Measurements from ENCODE around the gene STRC. TPM values are rescaled to one million over a fixed set of nuclear protein-coding genes. Genes with fewer than 3 reads are reported as not detected.

The STRC gene
- total RNA-seq, 1 donor = 0.09 TPM

Small RNAs within 50 kb of the gene (small RNA-seq; reads per million reads assigned to genes)
- not detected for gene PDIA3P2
- not detected for gene RNU6-554P
- gene RNU6-610P = not detected

Other genes with a start within 250 kb of the STRC start
- 17.1 and 65.6 TPM in 2 replicates for gene ZSCAN29, start 247.8 kb downstream of the STRC start, total RNA-seq (ENCODE audit: low replicate concordance)
- 7.1 and 10.7 TPM in 2 replicates for gene TUBGCP4, start 247.7 kb downstream of the STRC start, total RNA-seq (ENCODE audit: low replicate concordance)
- gene TP53BP1, start 125.6 kb downstream of the STRC start, total RNA-seq (ENCODE audit: low replicate concordance) = 71.9 and 106 TPM in 2 replicates
- 43.9 and 108 TPM in 2 replicates for gene MAP1A, start 101.2 kb downstream of the STRC start, total RNA-seq (ENCODE audit: low replicate concordance)
- gene PPIP5K1, start 28.6 kb downstream of the STRC start, total RNA-seq (ENCODE audit: low replicate concordance) = 12.1 and 22.2 TPM in 2 replicates
- not detected in 2 replicates for gene CKMT1B, start 24.8 kb downstream of the STRC start, total RNA-seq (ENCODE audit: low replicate concordance)
- 1.5 and 2.4 TPM in 2 replicates for gene CATSPER2, start 30.0 kb upstream of the STRC start, total RNA-seq (ENCODE audit: low replicate concordance)
- not detected in 2 replicates for gene CKMT1A, start 75.1 kb upstream of the STRC start, total RNA-seq (ENCODE audit: low replicate concordance)
- gene PDIA3, start 127.6 kb upstream of the STRC start, total RNA-seq (ENCODE audit: low replicate concordance) = 172 and 180 TPM in 2 replicates
- gene ELL3, start 158.2 kb upstream of the STRC start, total RNA-seq (ENCODE audit: low replicate concordance) = 2.1 and 4.9 TPM in 2 replicates
- 516 and 576 TPM in 2 replicates for gene SERF2, start 173.5 kb upstream of the STRC start, total RNA-seq (ENCODE audit: low replicate concordance)
- gene SERINC4, start 181.4 kb upstream of the STRC start, total RNA-seq (ENCODE audit: low replicate concordance) = 0.18 TPM in 1 of 2 replicates, not detected in the other
- 3.7 and 16.4 TPM in 2 replicates for gene HYPK, start 181.8 kb upstream of the STRC start, total RNA-seq (ENCODE audit: low replicate concordance)
- gene MFAP1, start 205.9 kb upstream of the STRC start, total RNA-seq (ENCODE audit: low replicate concordance) = 24.2 and 57.5 TPM in 2 replicates
- 2.9 and 58.2 TPM in 2 replicates for gene WDR76, start 208.2 kb upstream of the STRC start, total RNA-seq (ENCODE audit: low replicate concordance)

Measured in fibroblast of the aortic adventitia (primary cell).